ENCODE results near the gene DNAH3.

The DNAH3 gene

DNA sequence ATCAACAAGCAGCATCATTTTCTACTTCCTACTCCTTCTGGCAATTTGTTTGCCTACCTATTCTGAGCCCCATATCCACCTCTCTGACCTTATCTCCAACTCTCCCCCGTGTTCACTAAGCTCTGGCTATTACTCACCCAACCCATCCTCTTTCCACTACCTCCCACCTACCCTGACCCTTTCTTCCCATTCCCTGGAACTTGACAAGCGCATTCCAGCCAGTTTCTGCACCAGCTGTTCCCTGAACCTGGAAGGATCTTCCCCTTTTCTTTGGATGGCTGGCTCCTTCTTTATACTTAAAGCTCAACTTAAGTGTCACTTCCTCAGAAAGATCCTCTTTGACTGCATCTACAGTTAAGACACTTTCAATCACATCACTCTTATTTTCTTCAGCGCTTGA lies 252.7 kb downstream of the DNAH3 start:
- H3K27ac ChIP-seq (ENCODE audit: low read length) = no peak overlapping the region
- TF ChIP-seq, protein P1, sequence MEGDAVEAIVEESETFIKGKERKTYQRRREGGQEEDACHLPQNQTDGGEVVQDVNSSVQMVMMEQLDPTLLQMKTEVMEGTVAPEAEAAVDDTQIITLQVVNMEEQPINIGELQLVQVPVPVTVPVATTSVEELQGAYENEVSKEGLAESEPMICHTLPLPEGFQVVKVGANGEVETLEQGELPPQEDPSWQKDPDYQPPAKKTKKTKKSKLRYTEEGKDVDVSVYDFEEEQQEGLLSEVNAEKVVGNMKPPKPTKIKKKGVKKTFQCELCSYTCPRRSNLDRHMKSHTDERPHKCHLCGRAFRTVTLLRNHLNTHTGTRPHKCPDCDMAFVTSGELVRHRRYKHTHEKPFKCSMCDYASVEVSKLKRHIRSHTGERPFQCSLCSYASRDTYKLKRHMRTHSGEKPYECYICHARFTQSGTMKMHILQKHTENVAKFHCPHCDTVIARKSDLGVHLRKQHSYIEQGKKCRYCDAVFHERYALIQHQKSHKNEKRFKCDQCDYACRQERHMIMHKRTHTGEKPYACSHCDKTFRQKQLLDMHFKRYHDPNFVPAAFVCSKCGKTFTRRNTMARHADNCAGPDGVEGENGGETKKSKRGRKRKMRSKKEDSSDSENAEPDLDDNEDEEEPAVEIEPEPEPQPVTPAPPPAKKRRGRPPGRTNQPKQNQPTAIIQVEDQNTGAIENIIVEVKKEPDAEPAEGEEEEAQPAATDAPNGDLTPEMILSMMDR (IDR thresholded peaks at IDR 0.05; ENCODE audit: low read depth, low read length) = no peak
- TF ChIP-seq EZH2phosphoT487 (IDR thresholded peaks at IDR 0.05; ENCODE audit: low read depth) = no peak
- H3K9me3 ChIP-seq (ENCODE audit: insufficient read depth, low read length) = no peaks in the 10 kb centered on the region
- H3K9ac ChIP-seq (ENCODE audit: low read length) = no peak overlapping the region
- H3K4me1 ChIP-seq (ENCODE audit: low read length) = peaks cover 16% of the 10 kb centered on the region
- H3K4me3 ChIP-seq (ENCODE audit: low read length) = no peak overlapping the region
- H3K4me2 ChIP-seq (ENCODE audit: low read length) = no peak overlapping the region
- H3K79me2 ChIP-seq (ENCODE audit: low read length) = peaks cover 27% of the 10 kb centered on the region; the same call in 1 of the 2 replicates
- peaks cover 11% of the 10 kb centered on the region for H3K36me3 ChIP-seq (replicated peaks; ENCODE audit: low read depth, low read length)
- H2AFZ ChIP-seq (ENCODE audit: low read depth, low read length) = no peak overlapping the region
- H4K20me1 ChIP-seq (ENCODE audit: insufficient read depth, low read length) = peaks cover 11% of the 10 kb centered on the region; the same call in 1 of the 2 replicates
- H3K27me3 ChIP-seq (ENCODE audit: low read depth, low read length) = 0 out of 2 replicates have a peak, but pooled peaks cover 7% of the 10 kb centered on the region

DNA sequence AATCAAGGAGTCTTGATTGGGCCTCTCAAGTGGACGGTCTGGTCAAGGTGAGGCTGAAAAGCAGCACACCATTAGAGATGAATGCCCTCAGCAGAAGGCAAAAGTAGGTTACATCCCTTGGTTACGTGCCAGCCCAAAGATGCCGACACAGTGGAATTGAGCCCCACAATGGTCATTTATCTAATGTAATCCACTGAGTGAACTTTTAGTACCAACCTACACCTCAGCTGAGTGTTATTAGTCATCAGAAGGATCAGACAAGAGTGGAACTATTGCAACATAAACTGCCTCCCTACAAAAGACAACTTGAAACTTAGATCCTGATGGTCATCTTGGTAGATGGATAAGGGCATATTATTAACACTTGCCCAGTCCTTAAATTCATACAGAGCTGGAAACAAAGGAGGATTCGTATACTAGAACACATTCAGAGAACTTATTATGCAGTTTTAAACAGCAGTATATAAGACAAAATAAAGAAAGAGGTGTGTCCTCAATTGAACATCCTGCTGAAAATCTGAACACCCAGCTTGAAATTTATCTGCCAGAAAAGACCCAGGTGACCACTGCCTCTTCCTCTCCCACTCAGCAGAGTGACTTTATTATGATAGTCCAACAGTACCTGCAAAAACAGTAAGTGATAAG lies 253.3 kb downstream of the DNAH3 start:
- H3K9me3 ChIP-seq (ENCODE audit: insufficient read depth, low read length) = no peaks in the 10 kb centered on the region
- TF ChIP-seq, protein P1 (IDR thresholded peaks at IDR 0.05; ENCODE audit: low read depth, low read length) = no peak
- TF ChIP-seq EZH2phosphoT487 (IDR thresholded peaks at IDR 0.05; ENCODE audit: low read depth) = no peak
- H2AFZ ChIP-seq (ENCODE audit: low read depth, low read length) = no peak overlapping the region
- peaks cover 5% of the 10 kb centered on the region; the same call in 1 of the 2 replicates for H4K20me1 ChIP-seq (ENCODE audit: insufficient read depth, low read length)
- no peak overlapping the region for H3K4me3 ChIP-seq (ENCODE audit: low read length)
- no peak overlapping the region for H3K27ac ChIP-seq (ENCODE audit: low read length)
- peaks cover 11% of the 10 kb centered on the region for H3K4me1 ChIP-seq (ENCODE audit: low read length)
- H3K27me3 ChIP-seq (ENCODE audit: low read depth, low read length) = 0 out of 2 replicates have a peak, but pooled peaks cover 1% of the 10 kb centered on the region
- H3K4me2 ChIP-seq (ENCODE audit: low read length) = no peak overlapping the region
- no peak overlapping the region for H3K9ac ChIP-seq (ENCODE audit: low read length)
- peaks cover 21% of the 10 kb centered on the region; the same call in 1 of the 2 replicates for H3K79me2 ChIP-seq (ENCODE audit: low read length)
- H3K36me3 ChIP-seq (replicated peaks; ENCODE audit: low read depth, low read length) = peaks cover 6% of the 10 kb centered on the region

DNA sequence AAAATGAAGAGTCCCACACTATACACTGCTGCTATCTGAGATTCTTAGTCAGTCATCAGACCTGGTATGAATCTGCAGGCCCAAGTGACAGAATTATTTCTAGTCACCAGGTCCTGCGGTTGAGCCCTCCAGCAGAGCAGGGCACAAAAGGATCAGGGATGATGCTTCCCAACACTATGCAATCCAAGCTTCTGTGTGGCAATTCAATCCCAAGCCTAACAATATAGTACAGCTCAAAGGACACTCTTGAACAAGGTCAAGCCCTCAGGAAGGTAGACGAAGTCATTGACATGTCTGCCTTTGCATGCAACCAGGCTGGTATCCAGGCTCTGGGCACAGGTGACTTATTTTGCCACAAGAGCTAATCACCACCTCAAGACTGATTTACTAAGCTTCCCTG lies 256.3 kb downstream of the DNAH3 start:
- H3K79me2 ChIP-seq (ENCODE audit: low read length) = peaks cover 3% of the 10 kb centered on the region; the same call in 1 of the 2 replicates
- TF ChIP-seq, protein P1 (IDR thresholded peaks at IDR 0.05; ENCODE audit: low read depth, low read length) = no peak
- TF ChIP-seq EZH2phosphoT487 (IDR thresholded peaks at IDR 0.05; ENCODE audit: low read depth) = no peak
- no peaks in the 10 kb centered on the region for H3K9me3 ChIP-seq (ENCODE audit: insufficient read depth, low read length)
- H4K20me1 ChIP-seq (ENCODE audit: insufficient read depth, low read length) = no peaks in the 10 kb centered on the region
- peaks cover 4% of the 10 kb centered on the region for H3K36me3 ChIP-seq (replicated peaks; ENCODE audit: low read depth, low read length)
- no peaks in the 10 kb centered on the region for H3K27me3 ChIP-seq (ENCODE audit: low read depth, low read length)
- no peak overlapping the region for H3K4me2 ChIP-seq (ENCODE audit: low read length)
- H3K9ac ChIP-seq (ENCODE audit: low read length) = no peak overlapping the region
- H2AFZ ChIP-seq (ENCODE audit: low read depth, low read length) = no peak overlapping the region
- H3K27ac ChIP-seq (ENCODE audit: low read length) = no peak overlapping the region
- no peak overlapping the region for H3K4me3 ChIP-seq (ENCODE audit: low read length)
- peaks cover 3% of the 10 kb centered on the region; the same call in 1 of the 2 replicates for H3K4me1 ChIP-seq (ENCODE audit: low read length)

DNA sequence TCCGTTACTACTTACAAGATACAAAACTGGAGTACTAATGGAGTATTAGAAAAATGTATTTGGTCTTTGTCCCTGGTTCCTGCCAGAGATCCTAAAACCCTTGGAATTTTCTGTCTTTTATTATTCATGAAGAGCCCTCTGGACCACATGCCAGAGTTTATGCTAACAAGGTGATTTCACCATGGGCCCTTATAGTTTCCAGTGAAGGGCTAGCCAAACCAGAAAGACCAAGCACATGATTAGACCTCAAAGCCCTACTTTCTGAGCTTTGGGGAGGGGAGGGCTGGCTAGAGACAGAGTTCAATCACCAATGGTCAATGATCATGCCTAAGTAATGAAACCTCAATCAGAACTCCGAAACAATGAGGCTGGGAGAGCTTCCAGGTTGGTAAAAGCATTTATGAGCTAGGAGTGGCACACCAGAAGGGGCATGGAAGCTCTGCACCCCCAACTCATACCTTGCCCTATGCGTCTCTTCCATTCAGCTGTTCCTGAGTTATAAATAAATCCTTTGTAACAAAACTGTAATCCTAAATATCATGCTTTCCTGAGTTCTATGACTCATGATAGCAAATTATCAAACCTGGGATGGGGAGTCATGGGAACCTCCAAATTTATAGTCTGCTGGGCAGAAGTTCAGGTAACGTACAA lies 260.9 kb downstream of the DNAH3 start:
- no peaks in the 10 kb centered on the region for H3K4me1 ChIP-seq (ENCODE audit: low read length)
- H3K9me3 ChIP-seq (ENCODE audit: insufficient read depth, low read length) = no peaks in the 10 kb centered on the region
- H3K27me3 ChIP-seq (ENCODE audit: low read depth, low read length) = no peaks in the 10 kb centered on the region
- no peak overlapping the region for H3K27ac ChIP-seq (ENCODE audit: low read length)
- no peak overlapping the region for H3K9ac ChIP-seq (ENCODE audit: low read length)
- TF ChIP-seq, protein P1 (IDR thresholded peaks at IDR 0.05; ENCODE audit: low read depth, low read length) = no peak
- no peak for TF ChIP-seq EZH2phosphoT487 (IDR thresholded peaks at IDR 0.05; ENCODE audit: low read depth)
- no peaks in the 10 kb centered on the region for H3K79me2 ChIP-seq (ENCODE audit: low read length)
- H3K36me3 ChIP-seq (replicated peaks; ENCODE audit: low read depth, low read length) = no peaks in the 10 kb centered on the region
- H4K20me1 ChIP-seq (ENCODE audit: insufficient read depth, low read length) = no peaks in the 10 kb centered on the region
- H3K4me3 ChIP-seq (ENCODE audit: low read length) = no peak overlapping the region
- H3K4me2 ChIP-seq (ENCODE audit: low read length) = no peak overlapping the region
- no peak overlapping the region for H2AFZ ChIP-seq (ENCODE audit: low read depth, low read length)
